Glomerular visceral epithelial cell (primary cell): Measurements from ENCODE around the gene OGFOD2.
"Not testable (repeated sequence)": the region's sequence is repeated elsewhere in the genome, so short reads cannot be mapped to it uniquely, and the experiment has no call there.

Source experiments
- DNase-seq: peaks from one replicate; pipeline ENCODE4 v3.0.0-alpha.2; 2016; ENCODE audit errors: extremely low spot score

OGFOD2 gene

DNA sequence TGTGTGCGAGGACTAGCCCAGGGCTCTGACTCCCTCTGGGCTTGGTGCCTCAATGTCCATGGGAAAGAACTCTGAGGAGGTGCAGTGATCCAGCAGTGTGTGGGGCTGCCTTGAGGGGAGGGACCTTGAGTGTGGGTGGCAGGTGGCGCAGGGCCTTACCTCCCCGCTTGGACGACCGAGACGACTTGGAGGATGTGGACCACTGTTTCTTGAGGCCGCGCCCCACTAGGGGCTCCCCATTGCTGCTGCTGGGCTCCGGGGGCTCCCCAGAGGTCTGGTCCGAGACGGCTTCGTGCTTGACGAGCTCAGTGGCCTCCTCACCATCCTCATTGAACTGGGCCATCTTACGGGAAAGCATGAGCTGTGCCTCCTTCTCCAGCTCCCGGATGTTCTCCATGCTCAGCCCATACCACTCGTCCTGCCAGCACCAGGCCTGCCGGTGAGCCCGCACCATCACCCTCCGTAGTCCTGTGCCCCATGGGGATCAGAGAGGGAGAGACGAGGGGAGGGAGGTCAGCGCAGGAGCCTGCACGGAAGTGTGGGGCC, 30.1 kb downstream of the OGFOD2 start:
- no peak for DNase-seq

DNA sequence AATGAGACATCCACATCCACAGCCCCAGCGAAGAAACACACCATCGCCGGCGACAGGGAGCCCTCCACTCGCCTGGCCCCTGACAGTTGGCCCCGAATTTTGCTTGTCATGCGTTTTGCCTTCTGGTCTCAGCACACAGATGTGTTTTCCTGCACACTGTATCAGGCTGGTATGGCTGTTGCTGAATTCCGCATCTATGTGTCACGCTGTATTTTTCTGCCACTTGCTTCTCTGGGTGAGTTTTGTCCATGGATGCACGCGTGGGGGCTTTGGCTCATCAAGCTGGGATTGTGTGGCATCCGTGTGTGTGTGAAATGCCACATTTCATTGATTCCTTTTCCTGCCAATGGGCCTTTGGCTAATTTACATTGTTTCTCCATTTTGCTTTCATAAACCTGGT, 31.9 kb downstream of the OGFOD2 start:
- peak; percentile 11 for DNase-seq

DNA sequence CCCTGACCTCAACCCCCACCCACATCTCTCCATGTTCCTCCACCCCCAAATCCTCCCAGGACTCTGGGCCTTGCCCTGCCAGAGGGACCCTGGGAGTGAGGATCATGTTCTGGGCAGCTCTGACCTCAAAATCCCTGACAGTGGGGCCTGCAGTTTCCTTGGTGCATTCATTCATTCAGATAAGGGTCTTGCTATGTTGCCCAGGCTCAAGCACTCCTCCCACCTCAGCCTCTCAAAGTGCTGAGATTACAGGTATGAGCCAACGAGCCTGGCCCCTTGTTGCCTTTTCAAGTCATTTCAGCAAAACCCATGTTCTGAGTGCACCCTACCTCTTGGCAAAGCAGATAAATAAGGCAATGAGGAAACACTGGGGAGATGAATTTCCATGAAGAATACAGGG, 35.1 kb downstream of the OGFOD2 start:
- no peak for DNase-seq

DNA sequence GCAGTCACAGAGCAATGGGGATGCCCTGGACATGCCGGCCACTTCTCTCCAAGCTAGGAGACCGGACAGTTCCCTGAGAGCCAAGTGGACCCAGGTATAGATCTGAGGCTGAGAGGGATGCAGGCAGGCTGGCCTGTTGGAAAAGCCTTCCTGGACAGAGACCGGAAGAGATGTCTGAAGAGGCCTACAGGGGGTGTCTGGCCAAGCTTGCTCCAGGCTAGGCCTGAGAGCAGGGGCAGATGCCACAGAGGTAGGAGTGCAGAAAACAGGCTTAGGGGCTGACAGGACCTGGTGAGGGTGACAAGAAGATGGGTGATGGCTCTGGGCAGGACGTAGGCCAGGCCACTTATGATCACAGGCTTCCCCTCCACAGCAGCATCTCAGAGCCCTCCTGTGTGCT, 35.6 kb downstream of the OGFOD2 start:
- no peak for DNase-seq

DNA sequence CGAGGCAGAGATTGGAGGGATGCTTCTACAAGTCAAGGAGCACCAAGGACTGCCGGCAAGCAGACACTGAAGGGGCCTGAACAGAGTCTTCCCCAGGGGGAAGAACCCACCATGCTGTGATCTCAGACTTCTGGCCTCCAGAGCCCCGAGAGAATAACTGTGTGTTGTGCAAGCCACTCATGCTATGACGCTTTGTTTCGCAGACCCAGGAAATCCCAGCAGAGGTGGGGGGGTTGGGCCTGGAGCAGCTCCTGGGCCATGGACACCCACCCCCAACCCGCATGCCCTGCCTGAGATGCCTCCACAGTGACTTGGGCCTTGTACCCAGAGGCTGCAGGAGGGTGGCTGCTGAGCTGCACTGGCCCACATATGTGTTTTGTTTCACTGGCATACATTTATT, 36.7 kb downstream of the OGFOD2 start:
- DNase-seq, result no peak

DNA sequence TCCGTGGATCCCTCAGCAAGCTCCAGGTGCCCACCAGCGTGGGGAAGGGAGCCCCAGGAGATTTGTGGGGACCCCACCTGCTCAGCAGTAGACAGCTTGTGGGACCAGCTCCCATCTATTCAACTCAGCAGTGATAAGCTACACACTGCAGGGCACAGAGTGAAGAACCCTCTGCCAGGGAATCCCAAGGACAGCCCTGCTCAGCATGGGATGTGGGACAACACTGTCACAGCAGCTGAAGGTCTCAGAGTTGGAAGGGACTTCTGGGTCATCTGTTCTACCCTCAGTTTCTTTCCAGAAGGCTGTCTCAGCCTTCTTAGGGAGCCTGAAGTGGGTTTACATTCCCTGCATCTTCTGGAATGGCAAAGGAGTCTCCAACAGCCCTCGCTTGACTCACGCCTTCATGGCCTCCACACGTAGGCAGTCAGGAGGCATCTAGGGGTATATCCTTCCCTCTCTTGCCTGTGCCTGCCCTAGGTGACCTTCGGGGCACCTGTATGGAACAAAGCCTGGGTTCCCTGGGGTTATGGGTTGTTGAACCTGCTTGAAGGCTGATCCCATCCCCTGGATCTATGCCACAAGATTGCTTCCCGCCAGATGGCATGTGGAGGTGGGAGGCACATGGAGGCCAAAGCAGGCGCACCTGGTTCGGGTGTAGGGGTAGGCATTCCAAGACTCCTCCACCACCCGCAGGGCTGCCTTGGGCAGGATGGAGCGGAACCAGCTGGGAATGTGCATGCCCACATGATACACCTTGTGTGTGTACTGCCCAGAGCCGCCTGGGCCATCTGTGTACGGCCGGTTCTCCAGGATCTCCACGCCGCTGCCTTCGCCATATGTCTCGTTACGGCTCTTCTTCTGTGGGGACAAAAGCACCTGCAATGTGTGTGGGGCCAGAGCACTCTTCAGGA, 38.4 kb downstream of the OGFOD2 start:
- DNase-seq, result no peak

DNA sequence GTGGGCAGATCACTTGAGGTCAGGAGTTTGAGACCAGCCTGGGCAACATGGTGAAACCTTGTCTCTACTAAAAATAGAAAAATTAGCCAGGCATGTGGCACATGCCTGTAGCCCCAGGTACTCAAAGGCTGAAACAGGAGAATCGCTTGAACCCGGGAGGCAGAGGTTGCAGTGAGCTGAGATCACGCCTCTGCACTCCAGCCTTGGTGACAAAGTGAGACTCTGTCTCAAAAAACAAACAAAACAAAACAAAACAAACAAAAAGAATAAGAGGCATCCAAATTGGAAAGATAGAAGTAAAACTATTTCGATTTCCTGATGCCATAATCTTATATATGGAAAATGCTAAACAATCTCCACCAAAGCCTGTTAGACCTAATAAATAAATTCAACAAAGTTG, 39.4 kb downstream of the OGFOD2 start:
- DNase-seq, result not testable (repeated sequence)

DNA sequence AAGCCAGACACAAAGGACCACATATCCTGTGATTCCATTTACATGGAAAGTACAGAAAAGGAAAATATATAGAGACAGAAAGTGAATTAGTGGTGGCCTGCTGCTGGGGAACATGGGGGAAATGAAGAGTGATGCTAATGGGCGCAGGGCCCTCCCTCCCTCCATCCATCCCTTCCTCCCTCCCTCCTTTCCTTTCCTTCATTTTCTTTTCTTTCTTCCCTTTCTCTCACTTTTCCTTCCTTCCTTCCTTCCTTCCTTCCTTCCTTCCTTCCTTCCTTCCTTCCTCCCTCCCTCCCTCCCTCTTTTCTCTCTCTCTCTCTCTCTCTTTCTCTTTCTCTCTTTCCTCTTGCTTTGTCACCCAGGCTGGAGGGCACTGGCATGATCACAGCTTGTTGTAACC, 42.7 kb downstream of the OGFOD2 start:
- no peak for DNase-seq

DNA sequence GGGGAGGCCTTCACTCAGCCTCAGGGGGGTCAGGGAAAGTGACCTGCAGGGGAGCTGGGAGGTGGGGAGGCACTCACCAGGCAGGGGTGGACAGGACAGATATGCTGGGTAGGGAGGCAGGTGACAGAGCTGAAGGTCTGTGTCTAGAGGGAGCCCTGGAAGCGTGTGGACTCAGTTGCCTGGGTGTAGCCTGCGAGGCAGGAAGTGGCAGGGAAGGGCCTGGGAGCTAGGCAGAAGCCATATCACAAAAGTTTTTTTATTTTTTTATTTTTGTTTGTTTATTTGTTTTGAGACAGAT, 44.7 kb downstream of the OGFOD2 start:
- no peak for DNase-seq

DNA sequence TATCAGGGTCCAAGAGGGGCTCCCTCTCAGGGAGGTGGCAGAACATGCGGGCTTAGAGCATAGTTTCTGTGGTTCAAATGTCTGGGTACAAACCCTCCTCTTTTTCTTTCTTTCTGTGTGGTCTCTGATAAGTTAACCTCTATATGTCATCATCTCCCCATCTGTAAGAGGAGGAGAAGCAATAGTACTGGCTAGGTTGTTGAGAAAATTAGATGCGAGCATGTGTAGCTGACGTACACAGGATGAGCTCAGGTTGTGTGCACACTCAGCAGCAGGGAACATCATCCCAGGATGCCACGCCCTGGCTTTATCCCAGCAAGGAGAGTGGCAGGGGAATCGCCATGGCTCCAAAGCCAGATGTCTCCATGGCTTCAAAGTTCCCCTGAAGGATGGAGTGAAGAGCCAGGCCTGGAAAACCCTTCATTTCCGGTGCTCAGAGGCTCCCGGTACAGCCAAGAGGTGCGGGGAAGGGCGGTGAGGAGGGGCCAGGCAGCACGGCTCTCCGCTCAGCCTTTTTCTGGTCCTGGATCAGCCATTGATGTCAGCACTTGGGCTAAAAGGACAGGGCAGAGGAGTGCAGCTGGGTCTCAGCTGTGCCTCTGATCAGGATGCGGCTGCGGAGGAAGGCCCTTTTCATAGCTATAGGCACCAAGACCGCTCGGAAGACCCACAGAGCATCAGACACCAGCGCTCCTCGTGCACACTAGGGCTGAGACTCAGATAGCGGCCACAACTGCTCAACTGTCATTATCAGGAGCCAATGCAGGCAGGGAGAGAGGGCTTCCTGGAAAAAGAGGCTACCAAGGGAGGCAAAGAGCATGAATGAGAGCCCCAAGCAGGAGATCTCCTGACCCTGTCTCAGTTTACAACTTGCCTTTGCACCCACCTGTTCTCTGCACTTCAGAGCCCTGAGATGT, 46.9 kb downstream of the OGFOD2 start:
- DNase-seq, result no peak

DNA sequence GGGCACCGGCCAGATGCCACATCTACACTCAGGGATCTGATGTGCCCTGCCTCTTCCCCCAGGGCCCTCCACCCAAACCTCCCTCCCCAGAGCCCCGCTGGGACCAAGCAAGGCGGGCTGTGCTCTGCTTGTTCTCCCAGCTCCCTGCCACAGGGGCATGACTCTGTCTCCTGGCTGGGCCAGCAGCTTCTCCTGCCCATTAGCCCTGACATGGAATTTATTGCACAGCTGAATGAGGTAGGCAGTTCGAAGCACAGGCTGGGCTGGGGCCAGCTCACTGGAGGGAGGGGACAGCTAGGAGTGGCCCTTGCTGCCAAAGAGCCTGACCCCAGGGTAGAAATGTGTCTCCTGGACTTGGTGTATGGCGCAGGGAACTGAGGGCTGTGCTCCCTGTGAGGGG, 47.8 kb downstream of the OGFOD2 start:
- DNase-seq, result no peak

DNA sequence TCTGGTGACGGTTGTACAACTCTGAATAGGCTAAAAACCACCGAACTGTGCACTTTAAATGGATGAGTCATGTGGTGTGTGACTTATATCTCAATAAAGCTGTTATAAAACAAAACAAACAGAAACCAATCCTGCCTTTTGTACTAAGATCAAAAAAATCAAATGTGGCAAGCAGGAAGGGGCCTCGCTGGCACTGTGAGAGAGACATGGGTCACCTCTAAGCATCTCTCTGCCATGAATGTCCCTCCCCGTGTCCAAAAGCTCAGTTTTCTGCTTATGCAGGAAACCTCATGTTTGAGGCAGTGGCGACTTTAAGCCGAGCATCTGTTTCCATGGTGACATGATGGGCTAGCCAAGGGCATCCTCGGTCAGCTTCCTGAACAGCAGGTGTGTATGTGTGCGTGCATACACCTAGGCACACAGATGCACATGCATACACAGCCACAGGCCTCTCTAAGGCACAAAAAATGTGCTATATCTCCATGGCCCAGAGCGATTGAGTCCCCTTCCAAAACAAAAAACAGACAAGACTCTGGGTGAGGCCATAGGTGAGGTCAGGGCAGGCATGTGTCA, 49.9 kb downstream of the OGFOD2 start:
- DNase-seq, result peak; percentile 14

DNA sequence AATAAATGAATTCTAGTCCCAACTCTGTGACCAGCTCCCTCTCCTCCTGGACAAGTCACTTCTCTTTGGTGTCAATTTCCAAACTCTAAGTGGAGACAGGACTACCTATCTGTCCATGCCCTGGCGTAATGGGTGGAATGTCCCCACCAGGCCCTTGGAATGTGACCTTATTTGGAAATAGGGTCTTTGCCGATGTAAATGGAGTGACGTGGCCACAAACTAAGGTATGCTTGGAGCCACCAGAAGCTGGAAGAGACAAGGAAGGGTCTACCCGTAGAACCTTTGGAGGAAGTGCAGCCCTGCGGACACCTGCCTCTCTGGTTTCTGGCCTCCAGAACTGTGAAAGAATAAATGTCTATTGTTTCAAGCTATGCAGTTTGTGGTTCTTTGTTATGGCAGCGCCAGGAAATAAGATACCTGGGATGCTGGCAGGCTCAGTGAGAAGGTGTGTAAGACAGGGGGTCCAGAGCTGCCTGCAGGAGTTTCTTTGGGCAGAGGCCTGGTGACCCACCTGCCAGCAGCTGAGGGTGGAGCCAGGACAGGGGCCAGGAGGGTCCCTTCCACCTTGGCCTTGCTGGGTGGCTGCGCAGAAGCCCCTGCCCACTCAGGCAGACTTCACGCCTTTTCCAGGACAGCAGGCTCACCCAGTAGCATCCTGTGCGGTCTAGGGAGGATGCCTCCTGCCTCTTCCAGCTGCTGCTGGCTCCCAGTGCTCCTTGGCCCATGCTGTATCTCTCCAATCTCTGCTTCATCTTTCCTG, 51.2 kb downstream of the OGFOD2 start:
- DNase-seq, result no peak

DNA sequence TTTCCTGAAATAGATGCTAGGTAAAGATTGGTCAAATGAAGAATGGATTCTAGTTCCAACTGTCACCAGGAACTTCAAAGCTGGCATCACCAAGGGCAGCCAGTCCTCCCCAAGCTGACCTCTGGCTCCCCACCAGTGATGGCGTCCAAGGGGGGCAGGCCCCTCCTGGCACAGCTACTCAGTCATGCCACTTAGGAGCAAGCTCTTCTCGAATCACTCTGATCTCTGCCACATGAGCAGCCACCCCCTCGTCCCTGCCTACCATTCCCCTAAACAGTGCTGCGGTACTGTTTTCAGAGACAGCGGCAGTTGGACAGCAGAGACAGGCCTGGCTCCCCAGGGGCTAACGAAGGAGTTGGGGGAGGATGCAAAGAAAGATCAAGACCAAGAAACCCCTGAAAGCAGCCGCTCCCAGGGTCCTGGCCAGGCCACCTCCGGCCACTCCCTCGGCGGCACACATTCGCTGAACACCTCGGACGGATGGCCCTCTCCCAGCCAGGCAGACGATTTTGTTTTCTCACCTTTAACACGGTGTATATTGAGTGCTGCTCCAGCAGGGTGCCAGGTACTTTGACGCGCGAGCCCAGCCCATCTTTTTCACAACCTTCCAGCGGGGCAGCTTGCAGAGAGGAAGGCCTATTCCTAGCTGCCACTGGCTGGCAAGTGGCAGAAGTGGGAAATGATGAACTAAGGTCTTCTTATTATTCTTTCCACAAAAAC, 52.8 kb downstream of the OGFOD2 start:
- no peak for DNase-seq

DNA sequence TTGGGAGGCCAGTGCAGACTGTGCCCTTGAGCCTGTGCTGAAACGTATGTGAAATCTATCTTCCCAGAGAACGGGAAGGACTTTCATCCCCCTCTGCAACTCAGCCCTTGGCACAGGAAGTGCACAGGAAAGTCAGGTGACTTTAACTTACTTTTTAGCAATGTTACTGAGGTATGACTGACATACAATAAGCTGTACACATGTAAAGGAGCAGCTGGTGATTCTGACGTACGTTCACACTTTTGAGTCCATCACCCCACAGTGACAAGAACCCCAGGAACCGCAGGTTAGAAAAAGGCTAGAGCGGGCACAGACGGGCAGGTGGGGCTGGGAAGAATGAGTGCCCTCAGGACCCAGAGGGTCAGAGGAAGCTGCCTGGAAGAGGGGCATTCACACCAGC, 53.4 kb downstream of the OGFOD2 start:
- DNase-seq, result no peak

DNA sequence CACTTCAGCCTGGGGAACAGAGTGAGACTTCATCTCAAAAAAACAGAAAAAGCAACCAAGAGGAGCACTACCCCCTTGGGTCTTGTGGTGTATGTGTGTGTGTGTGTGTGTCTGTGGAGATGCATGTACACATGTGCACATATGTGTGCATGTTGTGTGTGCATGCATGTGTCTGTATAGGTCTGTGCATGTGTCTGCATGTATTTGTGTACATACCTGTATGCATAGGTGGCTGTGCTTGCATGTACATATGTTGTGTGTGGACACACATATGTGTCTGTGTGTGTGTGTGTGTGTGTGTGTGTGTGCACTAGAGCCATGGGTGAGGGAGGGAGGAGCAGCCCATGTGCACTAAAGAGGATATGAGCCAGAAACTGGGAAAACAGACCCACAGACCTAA, 54.5 kb downstream of the OGFOD2 start:
- DNase-seq, result no peak
